SK-N-SH (cell line): Measurements from ENCODE around the gene CUL9.

ENCODE experiments used
- CTCF ChIP-seq: fragments of 200-600 bp; sonication (generic); IDR thresholded peaks from 2 replicates; pipeline ENCODE4 v1.6.1; 2017; ENCODE audit warnings: antibody characterized with exemption, mild to moderate bottlenecking, moderate library complexity
- MAX ChIP-seq: IDR thresholded peaks from 2 replicates; pipeline ENCODE4 v1.4.0; 2012; ENCODE audit warnings: low read depth
- NFIC ChIP-seq: IDR thresholded peaks from 2 replicates; pipeline ENCODE4 v1.4.0; 2012; ENCODE audit warnings: borderline replicate concordance
- PBX3 ChIP-seq: IDR thresholded peaks from 2 replicates; pipeline ENCODE4; 2012
- POLR2AphosphoS5 ChIP-seq: IDR thresholded peaks from 2 replicates; pipeline ENCODE4 v1.6.1; 2012; ENCODE audit warnings: low read depth, low read length
- RAD21 ChIP-seq: IDR thresholded peaks from 2 replicates; pipeline ENCODE4 v1.6.1; 2012; ENCODE audit warnings: mild to moderate bottlenecking, low read length
- REST ChIP-seq: IDR thresholded peaks from 2 replicates; pipeline ENCODE4 v1.6.1; 2012; ENCODE audit warnings: mild to moderate bottlenecking, low read depth, low read length, moderate library complexity
- SIN3A ChIP-seq: IDR thresholded peaks from 2 replicates; pipeline ENCODE4 v1.6.1; 2012; ENCODE audit warnings: low read depth, mild to moderate bottlenecking, low read length, moderate library complexity, borderline replicate concordance

GRCh38 chr6:43183441-43183840 lies 1.4 kb downstream of the CUL9 start:
- no peak for TF ChIP-seq NFIC
- no peak for TF ChIP-seq RAD21
- no peak for TF ChIP-seq MAX
- no peak for TF ChIP-seq CTCF
- no peak for TF ChIP-seq SIN3A
- TF ChIP-seq POLR2AphosphoS5: no peak
- TF ChIP-seq REST: no peak
- no peak for TF ChIP-seq PBX3
